KOPT-K1 (cell line): Measurements from ENCODE around the gene OTOGL.

ENCODE experiments used
- H3K27ac ChIP-seq: fragments of 200-600 bp; sonication (generic); 2 replicates; pipeline ENCODE4 v1.5.1; 2016; ENCODE audit warnings: antibody characterized with exemption, mild to moderate bottlenecking, low read depth, low read length; ENCODE audit not compliant: poor library complexity, severe bottlenecking
- H3K36me3 ChIP-seq: fragments of 200-600 bp; sonication (generic); 2 replicates; pipeline ENCODE4 v1.5.1; 2017; ENCODE audit warnings: antibody characterized with exemption, mild to moderate bottlenecking, low read length, moderate library complexity; ENCODE audit not compliant: insufficient read depth
- H3K9me3 ChIP-seq: fragments of 200-600 bp; sonication (generic); 2 replicates; pipeline ENCODE4 v1.5.1; 2017; ENCODE audit warnings: antibody characterized with exemption, low read length, mild to moderate bottlenecking; ENCODE audit not compliant: insufficient read depth, poor library complexity, severe bottlenecking

The OTOGL gene

GRCh38 chr12:80413462-80413861 lies 314.1 kb downstream of the OTOGL start:
- Histone ChIP-seq H3K36me3 (no peaks in the 10 kb centered on the region), H3K27ac (no peak overlapping the region)

GRCh38 chr12:80415466-80415865 lies 316.1 kb downstream of the OTOGL start:
- Histone ChIP-seq H3K27ac (no peak overlapping the region), H3K36me3 (no peaks in the 10 kb centered on the region), H3K9me3 (no peaks in the 10 kb centered on the region)

More at GRCh38 chr12:80413462-80413861, 314.1 kb downstream of the OTOGL start:
- H3K9me3 ChIP-seq: no peaks in the 10 kb centered on the region

DNA sequence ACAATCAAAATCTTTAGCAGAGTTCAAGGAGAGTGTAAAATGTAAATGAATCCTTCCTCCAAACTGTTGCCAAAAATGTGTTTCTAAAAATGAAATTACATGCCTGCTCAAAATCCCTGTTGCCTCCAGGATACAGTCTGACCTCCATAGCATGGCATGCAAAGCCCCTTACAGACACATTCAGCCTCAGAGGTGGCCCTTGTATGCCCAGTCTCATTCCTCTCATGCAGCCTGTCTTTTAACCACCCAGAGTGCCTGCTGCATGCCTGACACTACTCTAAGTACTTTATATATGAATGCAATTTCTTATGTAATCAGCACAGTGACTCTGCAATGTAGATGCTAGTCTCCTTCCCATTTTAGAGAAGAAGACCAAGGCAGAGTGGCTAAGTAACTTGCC lies 320.3 kb downstream of the OTOGL start:
- no peak overlapping the region for H3K27ac ChIP-seq
- H3K9me3 ChIP-seq: no peaks in the 10 kb centered on the region
- H3K36me3 ChIP-seq: no peaks in the 10 kb centered on the region

- Histone ChIP-seq H3K27ac (no peak overlapping the region), H3K9me3 (no peaks in the 10 kb centered on the region), H3K36me3 (no peaks in the 10 kb centered on the region)
These were observed 320.7 kb downstream of the OTOGL start for GRCh38 chr12:80420075-80420474.

DNA sequence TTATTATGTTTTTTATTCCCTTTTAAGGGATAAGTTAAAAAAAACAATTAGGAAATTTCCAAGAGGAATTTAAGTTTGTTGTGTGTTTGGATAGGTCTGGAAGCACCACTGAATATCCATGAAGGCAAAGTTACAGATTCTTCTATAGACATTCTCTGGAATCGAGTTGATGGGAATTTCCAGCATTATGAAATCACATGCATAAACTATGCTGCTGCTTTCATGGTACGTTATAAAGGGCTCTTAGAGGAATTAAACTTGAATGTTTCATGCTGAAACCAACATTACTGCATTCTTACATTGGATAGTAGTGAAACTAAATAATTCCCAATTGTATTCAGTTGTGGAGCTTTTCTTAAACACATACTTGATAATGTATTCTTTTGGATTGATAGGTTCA lies 323.2 kb downstream of the OTOGL start:
- H3K9me3 ChIP-seq: no peaks in the 10 kb centered on the region
- H3K27ac ChIP-seq: no peak overlapping the region
- no peaks in the 10 kb centered on the region for H3K36me3 ChIP-seq
